ENCODE measurements around the gene RPL7L1.
"Not testable (repeated sequence)": the region's sequence is repeated elsewhere in the genome, so short reads cannot be mapped to it uniquely, and the experiment has no call there.

- TF ChIP-seq CTCF, POLR2A (IDR thresholded peaks at IDR 0.05): not testable (repeated sequence)
Measured at GRCh38 chr6:42888201-42888600, 8.8 kb downstream of the RPL7L1 start.
